Fibroblast of lung (primary cell): ENCODE measurements around the gene PYURF. TPM values are rescaled to one million over a fixed set of nuclear protein-coding genes. Genes with fewer than 3 reads are reported as not detected.

Experiments used
- DNase-seq, 2 donors: peaks; one replicate each; pipeline versions ENCODE4 v3.0.0 to v3.0.0-alpha.2; 2010; ENCODE audit warnings: low read depth in 2 of 2
- H2AFZ ChIP-seq: 2 replicates; pipeline ENCODE4 v1.5.1; 2012; ENCODE audit warnings: low read length, control low read depth, inconsistent platforms
- H3K27ac ChIP-seq: 2 replicates; pipeline ENCODE4 v1.5.1; 2011; ENCODE audit warnings: low read length, control low read depth; ENCODE audit not compliant: insufficient read depth
- H3K27me3 ChIP-seq: 2 replicates; pipeline ENCODE4 v1.5.1; 2011; ENCODE audit warnings: mild to moderate bottlenecking, low read length; ENCODE audit not compliant: control insufficient read depth, insufficient read depth
- H3K36me3 ChIP-seq: 2 replicates; pipeline ENCODE4 v1.5.1; 2011; ENCODE audit warnings: low read length; ENCODE audit not compliant: control insufficient read depth, insufficient read depth
- H3K4me1 ChIP-seq: 2 replicates; pipeline ENCODE4 v1.5.1; 2011; ENCODE audit warnings: low read length; ENCODE audit not compliant: control insufficient read depth, insufficient read depth; ENCODE audit errors: extremely low read depth
- H3K4me2 ChIP-seq: 2 replicates; pipeline ENCODE4 v1.5.1; 2011; ENCODE audit warnings: low read length, control low read depth; ENCODE audit not compliant: insufficient read depth; ENCODE audit errors: extremely low read depth
- H3K4me3 ChIP-seq, 4 experiments: fragments of 200-600 bp in 1 of 4; sonication (generic) in 1 of 4; replicated peaks in 1 of 4; 2 replicates each; pipeline ENCODE4 v1.5.1; 2011 to 2016; ENCODE audit warnings: low read length in 4 of 4, low read depth in 3 of 4, mild to moderate bottlenecking in 3 of 4, control low read depth in 2 of 4, inconsistent platforms in 1 of 4, mixed read lengths in 1 of 4; ENCODE audit not compliant: insufficient read depth in 1 of 4; ENCODE audit errors: control extremely low read depth in 1 of 4
- H3K79me2 ChIP-seq: 2 replicates; pipeline ENCODE4 v1.5.1; 2012; ENCODE audit warnings: mild to moderate bottlenecking, low read length, inconsistent platforms; ENCODE audit not compliant: control insufficient read depth, insufficient read depth
- H3K9ac ChIP-seq: 2 replicates; pipeline ENCODE4 v1.5.1; 2011; ENCODE audit warnings: mild to moderate bottlenecking, low read length, control low read depth; ENCODE audit not compliant: insufficient read depth
- H3K9me3 ChIP-seq: 2 replicates; pipeline ENCODE4 v1.5.1; 2012; ENCODE audit warnings: low read depth, low read length; ENCODE audit not compliant: control insufficient read depth, insufficient read depth
- H4K20me1 ChIP-seq: 2 replicates; pipeline ENCODE4 v1.5.1; 2011; ENCODE audit warnings: low read length; ENCODE audit not compliant: control insufficient read depth, insufficient read depth; ENCODE audit errors: extremely low read depth
- CTCF ChIP-seq, 2 donors: IDR thresholded peaks in 1 of 2; conservative IDR thresholded peaks in 1 of 2; 1 replicate in 1 of 2; 2 replicates in 1 of 2; pipeline ENCODE4 v1.5.1; 2011 to 2012; ENCODE audit warnings: low read length in 2 of 2, control low read depth in 1 of 2, inconsistent platforms in 1 of 2, low read depth in 1 of 2, mild to moderate bottlenecking in 1 of 2
- EZH2 ChIP-seq: IDR thresholded peaks from 2 replicates; pipeline ENCODE4 v1.5.1; 2012; ENCODE audit warnings: low read length, control low read depth, mild to moderate bottlenecking; ENCODE audit errors: missing control alignments
- polyA plus RNA-seq, 2 donors: library from polyadenylated mRNA; depleted of rRNA in 1 of 2; stranded (reverse) in 1 of 2; unstranded in 1 of 2; fragments of >200 nt; gene quantifications; 2 replicates each; pipeline ENCODE4 v1.2.1, GENCODE V29; 2011 to 2012; ENCODE audit warnings: missing spikeins in 1 of 2
- total RNA-seq: library from RNA; depleted of rRNA; stranded (reverse); fragments of >200 nt; gene quantifications from 2 replicates; pipeline ENCODE4 v1.2.1, GENCODE V29; 2014

The PYURF gene
- total and polyA plus RNA-seq, 2 donors (not counting 1 experiment from before 2014, with no cell fraction given): 91.3 to 102 TPM

- Histone ChIP-seq H3K9me3 (no peaks in the 10 kb centered on the region), H2AFZ (no peak overlapping the region), H3K27me3 (no peaks in the 10 kb centered on the region), H3K36me3 (no peaks in the 10 kb centered on the region), H3K4me2 (no peak overlapping the region), H3K27ac (no peak overlapping the region), H4K20me1 (no peaks in the 10 kb centered on the region), H3K4me3 (no peak overlapping the region), H3K9ac (no peak overlapping the region), H3K79me2 (no peaks in the 10 kb centered on the region), H3K4me1 (no peaks in the 10 kb centered on the region)
- no peak for DNase-seq
- TF ChIP-seq CTCF (conservative IDR thresholded peaks at IDR 0.05 in 1 of 2, IDR thresholded peaks at IDR 0.05 in 1 of 2; ENCODE audit: low read depth in 1 of 2, low read length in 2 of 2): no peak
- no peak for TF ChIP-seq EZH2
Measured at GRCh38 chr4:88497859-88498409, 25.6 kb downstream of the PYURF start.

GRCh38 chr4:88489100-88489761 lies 34.3 kb downstream of the PYURF start:
- H3K27ac ChIP-seq: no peak overlapping the region
- H3K9ac ChIP-seq: no peak overlapping the region

GRCh38 chr4:88481537-88481936 lies 42.0 kb downstream of the PYURF start:
- Histone ChIP-seq H4K20me1 (no peaks in the 10 kb centered on the region), H3K4me2 (no peak overlapping the region), H2AFZ (no peak overlapping the region), H3K27ac (no peak overlapping the region), H3K36me3 (no peaks in the 10 kb centered on the region), H3K9ac (no peak overlapping the region), H3K9me3 (no peaks in the 10 kb centered on the region), H3K4me1 (no peaks in the 10 kb centered on the region), H3K4me3 (no peak overlapping the region), H3K27me3 (no peaks in the 10 kb centered on the region), H3K79me2 (no peaks in the 10 kb centered on the region)
- DNase-seq: no peak
- no peak for TF ChIP-seq CTCF (conservative IDR thresholded peaks at IDR 0.05 in 1 of 2, IDR thresholded peaks at IDR 0.05 in 1 of 2; ENCODE audit: low read depth in 1 of 2, low read length in 2 of 2)
- no peak for TF ChIP-seq EZH2

More at GRCh38 chr4:88489100-88489761, 34.3 kb downstream of the PYURF start:
- H3K79me2 ChIP-seq: no peaks in the 10 kb centered on the region
- no peaks in the 10 kb centered on the region for H3K4me1 ChIP-seq
- no peak overlapping the region for H3K4me3 ChIP-seq
- DNase-seq: no peak
- H3K9me3 ChIP-seq: no peaks in the 10 kb centered on the region
- H3K36me3 ChIP-seq: no peaks in the 10 kb centered on the region
- no peaks in the 10 kb centered on the region for H4K20me1 ChIP-seq
- H2AFZ ChIP-seq: no peak overlapping the region
- no peak overlapping the region for H3K4me2 ChIP-seq
- no peaks in the 10 kb centered on the region for H3K27me3 ChIP-seq
- TF ChIP-seq CTCF (conservative IDR thresholded peaks at IDR 0.05 in 1 of 2, IDR thresholded peaks at IDR 0.05 in 1 of 2; ENCODE audit: low read depth in 1 of 2, low read length in 2 of 2): no peak
